ENCODE measurements around the gene NTN5. TPM values are rescaled to one million over a fixed set of nuclear protein-coding genes. Genes with fewer than 3 reads are reported as not detected.

Gene NTN5
- total and polyA plus RNA-seq, 11 donors: 0.11 to 0.42 (median 0.16) TPM; not detected in 7

DNA sequence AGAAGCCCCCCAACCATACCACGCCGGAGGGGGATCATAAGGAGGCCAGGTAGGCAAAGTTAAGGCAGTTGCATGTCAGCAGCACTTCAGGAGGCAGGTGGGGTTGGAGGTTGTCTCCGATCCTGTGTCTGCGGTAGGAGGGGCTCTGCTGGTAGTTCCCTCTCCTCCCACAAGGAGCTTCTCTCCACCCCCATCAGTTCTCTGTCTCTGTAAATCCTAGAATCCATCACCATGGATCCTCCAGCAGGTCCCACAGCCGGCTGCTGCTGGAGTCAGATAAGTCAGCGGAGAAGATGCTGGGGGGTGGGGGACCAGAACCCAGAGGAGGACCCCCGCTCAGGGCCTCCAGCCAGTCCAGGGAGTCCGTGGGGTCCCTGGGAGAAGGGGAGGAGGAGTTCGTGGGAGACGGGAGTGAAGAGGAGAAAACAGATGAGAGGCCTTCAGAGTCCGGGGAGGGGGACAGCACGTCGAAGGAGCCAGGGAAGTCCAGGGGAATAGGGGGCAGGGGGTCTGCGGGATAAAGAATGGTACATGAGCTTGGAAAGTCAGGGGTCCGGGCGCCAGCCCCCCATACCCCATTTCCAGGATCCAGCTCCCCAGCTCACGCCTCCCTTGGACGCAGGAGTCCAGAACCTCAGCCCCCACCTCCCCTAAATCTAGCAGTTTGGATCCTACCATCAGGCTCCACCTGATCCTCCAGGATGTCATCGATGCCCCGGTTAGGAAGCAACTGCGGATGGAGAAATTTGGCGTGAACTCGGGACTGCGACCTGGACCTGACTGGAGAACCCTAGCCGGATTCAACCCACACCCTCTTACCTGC is 40.4 kb upstream of the NTN5 start:
- ATAC-seq (no peak), DNase-seq (peak in 2 of 5 donors; percentile 27 to 36)
- TF ChIP-seq, protein P1, sequence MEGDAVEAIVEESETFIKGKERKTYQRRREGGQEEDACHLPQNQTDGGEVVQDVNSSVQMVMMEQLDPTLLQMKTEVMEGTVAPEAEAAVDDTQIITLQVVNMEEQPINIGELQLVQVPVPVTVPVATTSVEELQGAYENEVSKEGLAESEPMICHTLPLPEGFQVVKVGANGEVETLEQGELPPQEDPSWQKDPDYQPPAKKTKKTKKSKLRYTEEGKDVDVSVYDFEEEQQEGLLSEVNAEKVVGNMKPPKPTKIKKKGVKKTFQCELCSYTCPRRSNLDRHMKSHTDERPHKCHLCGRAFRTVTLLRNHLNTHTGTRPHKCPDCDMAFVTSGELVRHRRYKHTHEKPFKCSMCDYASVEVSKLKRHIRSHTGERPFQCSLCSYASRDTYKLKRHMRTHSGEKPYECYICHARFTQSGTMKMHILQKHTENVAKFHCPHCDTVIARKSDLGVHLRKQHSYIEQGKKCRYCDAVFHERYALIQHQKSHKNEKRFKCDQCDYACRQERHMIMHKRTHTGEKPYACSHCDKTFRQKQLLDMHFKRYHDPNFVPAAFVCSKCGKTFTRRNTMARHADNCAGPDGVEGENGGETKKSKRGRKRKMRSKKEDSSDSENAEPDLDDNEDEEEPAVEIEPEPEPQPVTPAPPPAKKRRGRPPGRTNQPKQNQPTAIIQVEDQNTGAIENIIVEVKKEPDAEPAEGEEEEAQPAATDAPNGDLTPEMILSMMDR (IDR thresholded peaks at IDR 0.05): peak in 1 of 12 donors; percentile 7
- no peak for TF ChIP-seq POLR2A (IDR thresholded peaks at IDR 0.05)
- intact Hi-C loops (cut with DNase I): loop anchor here in 7 of 10 donors (5.0 to 10.0 kb wide), 2 partner anchors 36 to 68 kb away; partner anchors contain the start of gene CA11 (in 1 of the 7)
- WGBS, 4 donors: 16 to 27% (median 21%) methylated on average over 21 to 25 of the region's 25 CpGs
- Histone ChIP-seq H3K36me3 (no peaks in the 10 kb centered on the region), H3K4me1 (peaks cover 4 to 45% (median 30%) of the 10 kb centered on the region in 12 donors), H3K27ac (peak overlapping the region in 11 of 12 donors; percentile 27 to 90 (median 71)), H3K9me3 (peaks cover 0 to 5% (median 0%) of the 10 kb centered on the region in 12 donors), H3K4me3 (peak overlapping the region; percentile 45 to 84 (median 68)), H3K27me3 (no peaks in the 10 kb centered on the region)

DNA sequence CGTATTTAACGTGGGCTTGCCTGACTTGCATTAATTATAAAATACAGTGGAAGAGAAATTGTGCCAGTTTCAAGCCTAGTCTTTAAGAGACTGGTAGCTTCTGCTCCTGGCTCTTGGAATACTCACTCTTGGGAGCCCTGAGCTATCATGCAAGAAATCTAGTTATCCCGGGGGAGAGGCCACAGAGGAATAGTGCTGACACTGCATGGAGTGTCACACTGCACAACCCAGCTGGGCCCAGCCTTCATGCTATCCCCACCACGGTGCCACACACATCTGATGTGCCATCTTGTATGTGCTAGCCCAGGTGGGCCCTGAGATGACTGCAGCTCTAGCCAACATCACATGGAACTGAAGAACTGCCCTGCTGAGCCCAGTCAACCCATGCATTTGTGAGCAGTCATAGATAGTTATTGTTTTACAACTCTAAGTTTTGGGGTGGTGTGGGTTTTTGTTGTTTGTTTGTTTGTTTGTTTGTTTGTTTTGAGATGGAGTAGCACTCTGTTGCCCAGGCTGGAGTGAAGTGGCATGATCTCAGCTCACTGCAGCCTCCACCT is 38.4 kb upstream of the NTN5 start:
- H3K27me3 ChIP-seq: no peaks in the 10 kb centered on the region
- intact Hi-C loops (cut with DNase I): loop anchor here in 7 of 10 donors (5.0 to 10.0 kb wide), 2 partner anchors 34 to 66 kb away; partner anchors contain the start of gene CA11 (in 1 of the 7)
- TF ChIP-seq POLR2A (IDR thresholded peaks at IDR 0.05): no peak
- TF ChIP-seq, protein P1 (IDR thresholded peaks at IDR 0.05): no peak
- peaks cover 0 to 30% (median 16%) of the 10 kb centered on the region in 12 donors for H3K4me1 ChIP-seq
- H3K4me3 ChIP-seq: no peak overlapping the region
- H3K27ac ChIP-seq: no peak overlapping the region
- peaks cover 0 to 4% (median 0%) of the 10 kb centered on the region in 9 donors for H3K36me3 ChIP-seq
- ATAC-seq (no peak), DNase-seq (no peak)
- 76 to 93% (median 91%) methylated on average over 4 of the region's 4 CpGs for WGBS, 4 donors
- peaks cover 0 to 5% (median 0%) of the 10 kb centered on the region in 12 donors for H3K9me3 ChIP-seq

DNA sequence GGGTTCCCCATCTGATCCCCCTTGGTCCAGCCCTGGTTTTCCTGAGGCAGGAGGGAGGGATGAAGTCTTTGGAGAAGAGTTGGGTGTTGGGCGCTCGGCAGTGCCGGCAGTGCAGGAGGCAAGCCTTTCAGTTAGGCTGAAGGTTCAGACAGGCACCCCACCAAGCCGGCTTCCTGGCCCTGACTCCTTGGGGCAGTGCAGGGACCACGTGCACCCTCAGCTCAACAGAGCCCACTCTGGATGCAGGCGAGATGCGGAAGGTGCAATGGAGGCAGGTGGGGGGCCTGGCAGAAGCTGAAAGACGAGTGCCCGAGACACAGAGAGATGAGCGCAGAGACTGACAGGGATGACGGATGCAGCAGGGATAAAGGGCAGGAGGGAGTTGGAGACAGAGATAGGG is 35.7 kb upstream of the NTN5 start:
- DNase-seq (no peak), ATAC-seq (no peak)
- TF ChIP-seq POLR2A (IDR thresholded peaks at IDR 0.05): no peak
- TF ChIP-seq, protein P1 (IDR thresholded peaks at IDR 0.05): no peak
- intact Hi-C loops (cut with DNase I): no loop called here
- Histone ChIP-seq H3K36me3 (peaks cover 0 to 4% (median 0%) of the 10 kb centered on the region in 9 donors), H3K27me3 (no peaks in the 10 kb centered on the region), H3K27ac (no peak overlapping the region), H3K9me3 (peaks cover 0 to 5% (median 0%) of the 10 kb centered on the region in 12 donors), H3K4me3 (no peak overlapping the region), H3K4me1 (peaks cover 0 to 9% (median 6%) of the 10 kb centered on the region in 12 donors)
- WGBS, 4 donors: 55 to 63% (median 59%) methylated on average over 11 of the region's 11 CpGs

DNA sequence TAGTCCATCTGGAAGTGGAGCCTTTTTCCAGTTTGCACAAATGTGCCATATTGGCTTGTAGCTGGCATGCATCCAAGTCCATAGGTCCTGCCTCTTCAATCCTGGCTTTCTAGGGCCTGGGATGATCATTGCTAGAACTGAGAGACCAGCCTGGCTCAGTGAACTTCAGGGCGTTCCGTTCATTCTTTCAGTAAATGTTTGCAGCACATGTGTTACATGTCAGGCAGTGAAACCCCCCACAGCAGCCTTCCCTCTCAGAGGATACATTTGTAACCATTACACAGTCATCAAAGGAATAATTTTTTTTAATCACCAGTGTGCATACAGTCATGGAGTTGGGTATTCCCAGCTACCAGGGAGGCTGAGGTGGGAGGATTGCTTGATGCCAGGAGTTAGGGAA is 32.6 kb upstream of the NTN5 start:
- ATAC-seq (no peak), DNase-seq (no peak)
- no peaks in the 10 kb centered on the region for H3K4me1 ChIP-seq
- 44 to 87% (median 70%) methylated on average over 2 of the region's 2 CpGs for WGBS, 4 donors
- no peak overlapping the region for H3K27ac ChIP-seq
- H3K4me3 ChIP-seq: no peak overlapping the region
- TF ChIP-seq, protein P1 (IDR thresholded peaks at IDR 0.05): no peak
- no peak for TF ChIP-seq POLR2A (IDR thresholded peaks at IDR 0.05)
- peaks cover 0 to 15% (median 0%) of the 10 kb centered on the region in 9 donors for H3K36me3 ChIP-seq
- no peaks in the 10 kb centered on the region for H3K27me3 ChIP-seq
- intact Hi-C loops (cut with DNase I): no loop called here
- H3K9me3 ChIP-seq: no peaks in the 10 kb centered on the region

Data from heart left ventricle (tissue), 16 donors.